Tibial artery (tissue), 4 donors: Measurements from ENCODE around the gene DDX28.

Experiments used
- DNase-seq, 2 donors: peaks; one replicate each; pipeline ENCODE4 v3.0.0-alpha.2; 2019
- H3K27ac ChIP-seq, 2 donors: fragments of 200-600 bp; sonication (generic) in 1 of 2; 1 replicate in 1 of 2; 2 replicates in 1 of 2; pipeline ENCODE4 v1.5.1; 2018 to 2019; ENCODE audit warnings: mild to moderate bottlenecking in 1 of 2
- H3K27me3 ChIP-seq, 2 donors: fragments of 200-600 bp; sonication (generic) in 1 of 2; one replicate each; pipeline versions ENCODE4 v1.5.1 to v1.6.0; 2016 to 2019
- H3K36me3 ChIP-seq, 3 donors: fragments of 200-600 bp; sonication (generic) in 2 of 3; one replicate each; pipeline ENCODE4 v1.5.1; 2016 to 2019; ENCODE audit warnings: mild to moderate bottlenecking in 2 of 3
- H3K4me1 ChIP-seq, 4 donors: fragments of 200-600 bp; sonication (generic) in 2 of 4; 1 replicate in 3 of 4; 2 replicates in 1 of 4; pipeline ENCODE4 v1.5.1; 2016 to 2019
- H3K4me3 ChIP-seq, 2 donors: fragments of 200-600 bp; sonication (generic) in 1 of 2; 1 replicate in 1 of 2; 2 replicates in 1 of 2; pipeline ENCODE4 v1.5.1; 2018 to 2019; ENCODE audit warnings: mild to moderate bottlenecking in 2 of 2
- H3K9me3 ChIP-seq, 3 donors: fragments of 200-600 bp; sonication (generic) in 1 of 3; one replicate each; pipeline ENCODE4 v1.5.1; 2016 to 2019
- CTCF ChIP-seq, 2 experiments: fragments of 200-600 bp in 1 of 2; fragments of 450-650 bp in 1 of 2; IDR thresholded peaks; one replicate each; pipeline ENCODE4 v1.5.1; 2017 to 2019; ENCODE audit warnings: antibody characterized with exemption in 2 of 2, mild to moderate bottlenecking in 1 of 2, moderate library complexity in 1 of 2
- intact Hi-C: fragments of 100-400 bp; cut with DNase I; formaldehyde crosslinking; loops from one replicate; pipeline ENCODE4 v1.15.0; 2023; ENCODE audit warnings: low total_unique reads

Gene DDX28

GRCh38 chr16:68009157-68009735 is 13.8 kb downstream of the DDX28 start:
- TF ChIP-seq CTCF (IDR thresholded peaks at IDR 0.05): no peak
- DNase-seq: no peak
- intact Hi-C loops: no loop called here

GRCh38 chr16:68005786-68006286 is 17.2 kb downstream of the DDX28 start:
- DNase-seq: peak in 1 of 2 donors; percentile 55
- intact Hi-C loops: no loop called here

More at GRCh38 chr16:68009157-68009735, 13.8 kb downstream of the DDX28 start:
- H3K27ac ChIP-seq: no peak overlapping the region
- H3K4me1 ChIP-seq: no peaks in the 10 kb centered on the region
- peaks cover 0 to 3% of the 10 kb centered on the region in 2 donors for H3K27me3 ChIP-seq
- H3K36me3 ChIP-seq: no peaks in the 10 kb centered on the region
- H3K4me3 ChIP-seq: no peak overlapping the region
- H3K9me3 ChIP-seq: no peaks in the 10 kb centered on the region

GRCh38 chr16:68005211-68005610 is 17.8 kb downstream of the DDX28 start:
- no peak overlapping the region for H3K27ac ChIP-seq
- no peaks in the 10 kb centered on the region for H3K36me3 ChIP-seq
- H3K4me1 ChIP-seq: no peaks in the 10 kb centered on the region
- TF ChIP-seq CTCF (IDR thresholded peaks at IDR 0.05): no peak
- no peak for DNase-seq
- no peak overlapping the region for H3K4me3 ChIP-seq
- H3K9me3 ChIP-seq: no peaks in the 10 kb centered on the region
- intact Hi-C loops: no loop called here
- H3K27me3 ChIP-seq: no peaks in the 10 kb centered on the region

More at GRCh38 chr16:68005786-68006286, 17.2 kb downstream of the DDX28 start:
- H3K27ac ChIP-seq: no peak overlapping the region
- no peaks in the 10 kb centered on the region for H3K4me1 ChIP-seq
- no peaks in the 10 kb centered on the region for H3K9me3 ChIP-seq
- no peaks in the 10 kb centered on the region for H3K27me3 ChIP-seq
- no peak overlapping the region for H3K4me3 ChIP-seq
- H3K36me3 ChIP-seq: no peaks in the 10 kb centered on the region
- TF ChIP-seq CTCF (IDR thresholded peaks at IDR 0.05): no peak

- intact Hi-C loops: no loop called here
- H3K27ac ChIP-seq: no peak overlapping the region
- H3K27me3 ChIP-seq: no peaks in the 10 kb centered on the region
- no peak for TF ChIP-seq CTCF (IDR thresholded peaks at IDR 0.05)
- H3K4me1 ChIP-seq: no peaks in the 10 kb centered on the region
- DNase-seq: no peak
- H3K36me3 ChIP-seq: no peaks in the 10 kb centered on the region
- no peaks in the 10 kb centered on the region for H3K9me3 ChIP-seq
- H3K4me3 ChIP-seq: no peak overlapping the region
Measured at GRCh38 chr16:68003031-68003430, 20.0 kb downstream of the DDX28 start.

- Histone ChIP-seq H3K27me3 (no peaks in the 10 kb centered on the region), H3K4me3 (no peak overlapping the region), H3K36me3 (no peaks in the 10 kb centered on the region), H3K27ac (no peak overlapping the region), H3K4me1 (no peaks in the 10 kb centered on the region), H3K9me3 (no peaks in the 10 kb centered on the region)
- no peak for DNase-seq
- no peak for TF ChIP-seq CTCF (IDR thresholded peaks at IDR 0.05)
- intact Hi-C loops: no loop called here
Measured at GRCh38 chr16:68000450-68000849, 22.6 kb downstream of the DDX28 start.
